Endothelial cell (in vitro differentiated cells): ENCODE results near the gene PPP1R9B. TPM values are rescaled to one million over a fixed set of nuclear protein-coding genes. Genes with fewer than 3 reads are reported as not detected.

Experiments
- DNase-seq: peaks from one replicate; pipeline ENCODE4 v3.0.0; 2021; ENCODE audit warnings: low spot score
- H3K27ac Mint-ChIP-seq: one replicate; pipeline ENCODE4 v1.8.0; 2021; ENCODE audit warnings: mixed read lengths, inconsistent platforms; ENCODE audit not compliant: unreplicated experiment
- H3K27me3 Mint-ChIP-seq: one replicate; pipeline ENCODE4 v1.8.0; 2021; ENCODE audit warnings: mild to moderate bottlenecking, moderate library complexity, mixed read lengths, inconsistent platforms; ENCODE audit not compliant: unreplicated experiment
- H3K36me3 Mint-ChIP-seq: one replicate; pipeline ENCODE4 v1.8.0; 2021; ENCODE audit warnings: mild to moderate bottlenecking, low read depth, mixed read lengths, inconsistent platforms; ENCODE audit not compliant: unreplicated experiment
- H3K4me1 Mint-ChIP-seq: one replicate; pipeline ENCODE4 v1.8.0; 2021; ENCODE audit warnings: mild to moderate bottlenecking, mixed read lengths, inconsistent platforms; ENCODE audit not compliant: unreplicated experiment
- H3K4me3 Mint-ChIP-seq: one replicate; pipeline ENCODE4 v1.8.0; 2021; ENCODE audit warnings: mild to moderate bottlenecking, mixed read lengths, inconsistent platforms; ENCODE audit not compliant: unreplicated experiment
- H3K9me3 Mint-ChIP-seq: one replicate; pipeline ENCODE4 v1.8.0; 2021; ENCODE audit warnings: mixed read lengths, inconsistent platforms; ENCODE audit not compliant: unreplicated experiment
- CTCF ChIP-seq: fragments of 200-600 bp; sonication (generic); IDR thresholded peaks from one replicate; pipeline ENCODE4 v1.5.0; 2021; ENCODE audit warnings: antibody characterized with exemption; ENCODE audit not compliant: unreplicated experiment
- total RNA-seq: library from RNA; stranded (reverse); fragmentation: NEBNext Ultra II Directional; extraction: Animal tissue kit (Norgen Biotek cat#: 25700); gene quantifications from one replicate; pipeline ENCODE4 v1.2.1, GENCODE V29; 2021; ENCODE audit not compliant: unreplicated experiment

The PPP1R9B gene
- total RNA-seq, 1 donor from 2014 or later: 101 TPM

GRCh38 chr17:50145532-50146229 is 4.8 kb downstream of the PPP1R9B start:
- no peaks in the 10 kb centered on the region for H3K9me3 Mint-ChIP-seq

GRCh38 chr17:50144845-50145531 is 5.5 kb downstream of the PPP1R9B start:
- H3K4me3 Mint-ChIP-seq: peak overlapping the region; percentile 84

More at GRCh38 chr17:50145532-50146229, 4.8 kb downstream of the PPP1R9B start:
- Mint-ChIP-seq H3K36me3 (peaks cover 42% of the 10 kb centered on the region), H3K27me3 (peaks cover 26% of the 10 kb centered on the region), H3K27ac (peak overlapping the region; percentile 3), H3K4me1 (peaks cover 72% of the 10 kb centered on the region), H3K4me3 (peak overlapping the region; percentile 70)
- no peak for TF ChIP-seq CTCF
- no peak for DNase-seq

GRCh38 chr17:50144355-50144754 is 6.1 kb downstream of the PPP1R9B start:
- Mint-ChIP-seq H3K27me3 (peaks cover 27% of the 10 kb centered on the region), H3K36me3 (peaks cover 51% of the 10 kb centered on the region)

More at GRCh38 chr17:50144845-50145531, 5.5 kb downstream of the PPP1R9B start:
- H3K9me3 Mint-ChIP-seq: no peaks in the 10 kb centered on the region
- H3K27me3 Mint-ChIP-seq: peaks cover 26% of the 10 kb centered on the region
- H3K4me1 Mint-ChIP-seq: peaks cover 79% of the 10 kb centered on the region
- H3K36me3 Mint-ChIP-seq: peaks cover 45% of the 10 kb centered on the region
- no peak for TF ChIP-seq CTCF
- H3K27ac Mint-ChIP-seq: no peak overlapping the region
- DNase-seq: no peak

GRCh38 chr17:50143461-50144176 is 6.9 kb downstream of the PPP1R9B start:
- Mint-ChIP-seq H3K36me3 (peaks cover 57% of the 10 kb centered on the region), H3K4me3 (peak overlapping the region; percentile 84), H3K27ac (peak overlapping the region; percentile 54), H3K4me1 (peaks cover 86% of the 10 kb centered on the region), H3K9me3 (no peaks in the 10 kb centered on the region), H3K27me3 (peaks cover 29% of the 10 kb centered on the region)
- no peak for TF ChIP-seq CTCF
- DNase-seq: no peak

More at GRCh38 chr17:50144355-50144754, 6.1 kb downstream of the PPP1R9B start:
- Mint-ChIP-seq H3K4me3 (peak overlapping the region; percentile 84), H3K27ac (peak overlapping the region; percentile 54), H3K9me3 (no peaks in the 10 kb centered on the region), H3K4me1 (peaks cover 85% of the 10 kb centered on the region)
- DNase-seq: no peak
- no peak for TF ChIP-seq CTCF
